Smooth muscle cell (in vitro differentiated cells): Measurements from ENCODE around the gene PTPRU. TPM values are rescaled to one million over a fixed set of nuclear protein-coding genes. Genes with fewer than 3 reads are reported as not detected.
"Not testable (repeated sequence)": the region's sequence is repeated elsewhere in the genome, so short reads cannot be mapped to it uniquely, and the experiment has no call there.

Source experiments
- DNase-seq: peaks from one replicate; lab custom pipeline; 2025; ENCODE audit not compliant: unreplicated experiment; lab: John Stamatoyannopoulos, UW
- H2AFZ ChIP-seq: fragments of 200-600 bp; sonication (generic); 2 replicates; pipeline ENCODE4 v1.6.0; 2016; ENCODE audit warnings: antibody characterized with exemption, low read depth, mild to moderate bottlenecking
- H3F3A ChIP-seq: fragments of 200-600 bp; sonication (generic); 2 replicates; pipeline ENCODE4 v1.6.0; 2017; ENCODE audit warnings: antibody characterized with exemption, low read depth
- H3K27ac ChIP-seq: fragments of 200-600 bp; sonication (generic); 2 replicates; pipeline ENCODE4 v1.5.1; 2016; ENCODE audit warnings: low read depth, mild to moderate bottlenecking
- H3K27me3 ChIP-seq: fragments of 200-600 bp; sonication (generic); 2 replicates; pipeline ENCODE4 v1.6.1; 2016; ENCODE audit warnings: low read depth, mild to moderate bottlenecking
- H3K36me3 ChIP-seq: fragments of 200-600 bp; sonication (generic); 2 replicates; pipeline ENCODE4 v1.5.1; 2016; ENCODE audit warnings: low read depth
- H3K4me1 ChIP-seq: fragments of 200-600 bp; sonication (generic); 2 replicates; pipeline ENCODE4 v1.5.1; 2016; ENCODE audit warnings: low read depth
- H3K4me2 ChIP-seq: fragments of 200-600 bp; sonication (generic); 2 replicates; pipeline ENCODE4 v1.6.0; 2016; ENCODE audit warnings: mild to moderate bottlenecking
- H3K4me3 ChIP-seq: fragments of 200-600 bp; sonication (generic); 2 replicates; pipeline ENCODE4 v1.5.1; 2016; ENCODE audit warnings: mild to moderate bottlenecking
- H3K79me2 ChIP-seq: fragments of 200-600 bp; sonication (generic); 2 replicates; pipeline ENCODE4 v1.6.0; 2016; ENCODE audit warnings: low read depth, mild to moderate bottlenecking
- H3K9ac ChIP-seq: fragments of 200-600 bp; sonication (generic); 2 replicates; pipeline ENCODE4 v1.6.0; 2016; ENCODE audit warnings: low read depth
- H3K9me3 ChIP-seq: fragments of 200-600 bp; sonication (generic); replicated peaks from 2 replicates; pipeline ENCODE4 v1.5.1; 2016; ENCODE audit warnings: low read depth
- H4K20me1 ChIP-seq: fragments of 200-600 bp; sonication (generic); 2 replicates; pipeline ENCODE4 v1.6.0; 2016; ENCODE audit warnings: low read depth
- WGBS: methylation state at CpG from one replicate; pipeline ENCODE4 v1.1.7; 2016; ENCODE audit warnings: low lambda C conversion rate; 5-methylcytosine and 5-hydroxymethylcytosine counted together
- polyA plus RNA-seq: library from polyadenylated mRNA; unstranded; fragments of >200 nt; fragmentation: Nextera tagmentation; extraction: Ambion mirVana; gene quantifications from 2 replicates; pipeline ENCODE4 v1.2.1, GENCODE V29; 2016
- total RNA-seq: library from RNA; depleted of rRNA; stranded (reverse); fragments of >200 nt; gene quantifications from 2 replicates; pipeline ENCODE4 v1.2.3, GENCODE V29; 2014
- TF ChIP-seq, protein P1 (sequence below): fragments of 200-600 bp; sonication (generic); IDR thresholded peaks from 2 replicates; pipeline ENCODE4 v1.5.1; 2017; ENCODE audit warnings: borderline replicate concordance, mild to moderate bottlenecking, antibody characterized with exemption; ENCODE audit not compliant: insufficient read depth, poor library complexity, severe bottlenecking

Gene PTPRU
- total and polyA plus RNA-seq, 2 experiments from 2014 or later: 41.1 to 67.8 TPM

DNA sequence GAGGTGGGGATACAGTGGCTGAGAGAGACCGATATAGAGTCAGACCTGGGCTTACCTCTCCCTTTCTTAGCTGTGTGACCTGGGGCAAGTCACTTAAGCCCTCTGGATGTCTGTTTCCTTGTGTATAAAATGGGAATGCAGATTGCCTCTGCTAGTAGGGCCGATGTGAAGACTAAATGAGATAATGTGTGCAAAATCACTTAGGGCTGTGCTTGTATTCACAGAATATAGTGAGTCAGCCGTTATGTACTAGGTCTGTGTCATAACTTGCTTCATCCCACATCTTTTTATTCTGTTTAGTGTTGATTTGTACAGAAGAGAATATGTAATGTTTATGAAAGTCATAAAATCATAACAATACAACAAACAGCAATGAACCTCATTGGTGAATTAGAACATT, 56.0 kb downstream of the PTPRU start:
- Histone ChIP-seq H3K9ac (no peak overlapping the region), H4K20me1 (no peaks in the 10 kb centered on the region), H3K79me2 (no peaks in the 10 kb centered on the region), H3K4me3 (no peak overlapping the region), H3K9me3 (no peaks in the 10 kb centered on the region), H3K4me2 (no peak overlapping the region), H3K27ac (no peak overlapping the region), H3F3A (no peaks in the 10 kb centered on the region), H3K27me3 (no peaks in the 10 kb centered on the region), H3K36me3 (peaks cover 6% of the 10 kb centered on the region), H2AFZ (no peak overlapping the region), H3K4me1 (no peaks in the 10 kb centered on the region)
- no peak for DNase-seq
- 90% methylated on average over 3 of the region's 3 CpGs for WGBS
- TF ChIP-seq, protein P1, sequence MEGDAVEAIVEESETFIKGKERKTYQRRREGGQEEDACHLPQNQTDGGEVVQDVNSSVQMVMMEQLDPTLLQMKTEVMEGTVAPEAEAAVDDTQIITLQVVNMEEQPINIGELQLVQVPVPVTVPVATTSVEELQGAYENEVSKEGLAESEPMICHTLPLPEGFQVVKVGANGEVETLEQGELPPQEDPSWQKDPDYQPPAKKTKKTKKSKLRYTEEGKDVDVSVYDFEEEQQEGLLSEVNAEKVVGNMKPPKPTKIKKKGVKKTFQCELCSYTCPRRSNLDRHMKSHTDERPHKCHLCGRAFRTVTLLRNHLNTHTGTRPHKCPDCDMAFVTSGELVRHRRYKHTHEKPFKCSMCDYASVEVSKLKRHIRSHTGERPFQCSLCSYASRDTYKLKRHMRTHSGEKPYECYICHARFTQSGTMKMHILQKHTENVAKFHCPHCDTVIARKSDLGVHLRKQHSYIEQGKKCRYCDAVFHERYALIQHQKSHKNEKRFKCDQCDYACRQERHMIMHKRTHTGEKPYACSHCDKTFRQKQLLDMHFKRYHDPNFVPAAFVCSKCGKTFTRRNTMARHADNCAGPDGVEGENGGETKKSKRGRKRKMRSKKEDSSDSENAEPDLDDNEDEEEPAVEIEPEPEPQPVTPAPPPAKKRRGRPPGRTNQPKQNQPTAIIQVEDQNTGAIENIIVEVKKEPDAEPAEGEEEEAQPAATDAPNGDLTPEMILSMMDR: no peak

DNA sequence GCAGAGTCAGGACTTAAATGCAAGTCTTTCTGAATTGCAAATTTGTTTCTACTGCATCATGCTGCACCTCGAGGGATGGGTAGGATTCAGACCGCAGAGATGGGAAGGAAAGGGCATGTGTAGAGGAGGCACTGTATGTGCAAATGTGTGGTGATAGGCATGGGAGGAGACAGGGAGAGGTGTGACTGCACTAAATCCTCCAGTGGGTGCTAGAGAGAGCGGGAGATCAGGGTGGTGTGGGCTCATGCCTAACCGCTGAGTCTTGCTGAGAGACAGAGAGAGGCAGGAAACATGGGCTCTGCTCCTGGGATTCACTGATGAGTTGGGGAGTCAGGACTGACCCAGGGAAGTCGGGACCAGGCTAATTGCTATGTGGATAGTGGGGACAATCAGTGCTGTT, 61.1 kb downstream of the PTPRU start:
- Histone ChIP-seq H3K79me2 (no peaks in the 10 kb centered on the region), H3F3A (no peaks in the 10 kb centered on the region), H3K9ac (no peak overlapping the region), H3K27ac (no peak overlapping the region), H3K4me3 (no peak overlapping the region), H3K4me1 (no peaks in the 10 kb centered on the region), H3K9me3 (no peaks in the 10 kb centered on the region), H3K36me3 (peaks cover 6% of the 10 kb centered on the region), H4K20me1 (no peaks in the 10 kb centered on the region), H2AFZ (no peak overlapping the region), H3K27me3 (no peaks in the 10 kb centered on the region), H3K4me2 (no peak overlapping the region)
- TF ChIP-seq, protein P1: no peak
- no peak for DNase-seq
- WGBS: 87% methylated on average over 5 of the region's 5 CpGs

DNA sequence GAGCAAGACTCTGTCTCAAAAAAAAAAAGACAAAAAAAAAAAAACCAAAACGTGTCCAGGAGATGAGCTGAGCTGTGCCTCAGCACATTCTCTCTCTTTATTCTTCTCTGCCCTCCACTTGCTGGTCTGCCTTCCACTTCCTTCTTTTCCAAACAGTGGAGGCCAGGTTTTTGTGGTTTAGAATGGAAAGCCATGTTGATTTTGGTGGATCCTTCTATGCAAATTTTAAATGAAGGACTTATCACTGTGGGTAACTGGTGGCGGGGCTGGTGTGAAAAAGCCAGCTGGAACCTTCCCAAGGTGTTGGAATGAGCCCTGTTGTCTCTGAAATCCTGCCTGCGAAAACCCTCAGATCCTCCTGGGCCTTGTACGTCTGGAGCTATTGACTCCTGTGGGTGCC, 61.9 kb downstream of the PTPRU start:
- DNase-seq: no peak
- TF ChIP-seq, protein P1: no peak
- WGBS: 95% methylated on average over 4 of the region's 4 CpGs

DNA sequence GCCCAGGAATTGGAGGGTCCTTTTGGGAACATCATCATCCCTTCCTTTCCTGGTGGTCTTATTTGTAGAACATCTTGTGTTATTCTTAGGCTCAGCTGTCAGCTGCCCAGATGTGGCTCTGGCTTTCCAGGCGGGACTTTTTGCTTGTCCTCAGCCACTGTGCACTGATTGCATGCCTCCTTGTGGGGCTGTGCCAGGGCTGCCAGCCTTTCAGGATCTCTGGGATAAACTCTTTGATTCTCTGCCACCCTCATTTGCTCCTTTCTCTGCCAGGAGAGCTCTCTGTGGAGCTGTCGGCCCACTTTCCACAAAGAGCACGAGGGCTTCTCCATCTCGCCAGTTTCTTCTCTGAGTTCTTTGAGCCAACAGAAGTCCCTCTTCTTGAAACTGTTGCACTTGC, 63.1 kb downstream of the PTPRU start:
- Histone ChIP-seq H3K4me1 (no peaks in the 10 kb centered on the region), H3K27ac (no peak overlapping the region), H3K9ac (no peak overlapping the region), H3K4me3 (no peak overlapping the region), H3K9me3 (no peaks in the 10 kb centered on the region), H4K20me1 (no peaks in the 10 kb centered on the region), H3K36me3 (no peaks in the 10 kb centered on the region), H2AFZ (no peak overlapping the region), H3K27me3 (no peaks in the 10 kb centered on the region), H3K79me2 (no peaks in the 10 kb centered on the region), H3F3A (no peaks in the 10 kb centered on the region), H3K4me2 (no peak overlapping the region)
- no peak for DNase-seq
- 95% methylated on average over 4 of the region's 4 CpGs for WGBS
- TF ChIP-seq, protein P1: no peak

More for the DNA sequence above, 61.9 kb downstream of the PTPRU start:
- H3K27ac ChIP-seq: no peak overlapping the region
- H3K9ac ChIP-seq: no peak overlapping the region
- no peaks in the 10 kb centered on the region for H3F3A ChIP-seq
- H3K4me2 ChIP-seq: no peak overlapping the region
- H3K4me3 ChIP-seq: no peak overlapping the region
- peaks cover 6% of the 10 kb centered on the region for H3K36me3 ChIP-seq
- H4K20me1 ChIP-seq: no peaks in the 10 kb centered on the region
- no peaks in the 10 kb centered on the region for H3K4me1 ChIP-seq
- H3K79me2 ChIP-seq: no peaks in the 10 kb centered on the region
- H2AFZ ChIP-seq: no peak overlapping the region
- no peaks in the 10 kb centered on the region for H3K9me3 ChIP-seq
- H3K27me3 ChIP-seq: no peaks in the 10 kb centered on the region

DNA sequence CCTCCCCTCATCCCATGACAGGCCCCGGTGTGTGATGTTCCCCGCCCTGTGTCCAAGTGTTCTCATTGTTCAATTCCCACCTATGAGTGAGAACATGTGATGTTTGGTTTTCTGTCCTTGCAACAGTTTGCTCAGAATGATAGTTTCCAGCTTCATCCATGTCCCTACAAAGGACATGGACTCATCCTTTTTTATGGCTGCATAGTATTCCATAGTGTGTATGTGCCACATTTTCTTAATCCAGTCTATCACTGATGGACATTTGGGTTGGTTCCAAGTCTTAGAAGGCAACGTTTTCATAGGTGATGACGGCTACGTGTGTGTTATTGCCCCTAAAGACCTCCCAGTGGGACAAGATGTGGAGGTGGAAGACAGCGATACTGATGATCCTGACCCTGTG, 65.4 kb downstream of the PTPRU start:
- WGBS: 94% methylated on average over 6 of the region's 6 CpGs
- not testable (repeated sequence) for H3F3A ChIP-seq, H3K4me1 ChIP-seq, H3K27me3 ChIP-seq, H3K79me2 ChIP-seq, H3K9ac ChIP-seq, H2AFZ ChIP-seq, H3K9me3 ChIP-seq, H3K4me2 ChIP-seq, H4K20me1 ChIP-seq, H3K36me3 ChIP-seq, H3K4me3 ChIP-seq, DNase-seq, H3K27ac ChIP-seq
